ENCODE data around the gene DDX31.

- no peak for TF ChIP-seq POLR2A (IDR thresholded peaks at IDR 0.05)
- TF ChIP-seq, protein P1, sequence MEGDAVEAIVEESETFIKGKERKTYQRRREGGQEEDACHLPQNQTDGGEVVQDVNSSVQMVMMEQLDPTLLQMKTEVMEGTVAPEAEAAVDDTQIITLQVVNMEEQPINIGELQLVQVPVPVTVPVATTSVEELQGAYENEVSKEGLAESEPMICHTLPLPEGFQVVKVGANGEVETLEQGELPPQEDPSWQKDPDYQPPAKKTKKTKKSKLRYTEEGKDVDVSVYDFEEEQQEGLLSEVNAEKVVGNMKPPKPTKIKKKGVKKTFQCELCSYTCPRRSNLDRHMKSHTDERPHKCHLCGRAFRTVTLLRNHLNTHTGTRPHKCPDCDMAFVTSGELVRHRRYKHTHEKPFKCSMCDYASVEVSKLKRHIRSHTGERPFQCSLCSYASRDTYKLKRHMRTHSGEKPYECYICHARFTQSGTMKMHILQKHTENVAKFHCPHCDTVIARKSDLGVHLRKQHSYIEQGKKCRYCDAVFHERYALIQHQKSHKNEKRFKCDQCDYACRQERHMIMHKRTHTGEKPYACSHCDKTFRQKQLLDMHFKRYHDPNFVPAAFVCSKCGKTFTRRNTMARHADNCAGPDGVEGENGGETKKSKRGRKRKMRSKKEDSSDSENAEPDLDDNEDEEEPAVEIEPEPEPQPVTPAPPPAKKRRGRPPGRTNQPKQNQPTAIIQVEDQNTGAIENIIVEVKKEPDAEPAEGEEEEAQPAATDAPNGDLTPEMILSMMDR (IDR thresholded peaks at IDR 0.05) = no peak
Measured at GRCh38 chr9:132590037-132590317, 79.8 kb downstream of the DDX31 start.

All from lower leg skin (tissue), 3 donors.